HG03135 (cell line): ENCODE measurements around the gene SLC22A9.
"Not testable (repeated sequence)": the region's sequence is repeated elsewhere in the genome, so short reads cannot be mapped to it uniquely, and the experiment has no call there.

Experiments used
- ATAC-seq: cut with Tn5 transposase; IDR thresholded peaks from one replicate; pipeline ENCODE4 v1.9.1; 2021; ENCODE audit warnings: mild to moderate bottlenecking, moderate library complexity; ENCODE audit not compliant: unreplicated experiment

SLC22A9 gene

GRCh38 chr11:63369165-63369970 is at the start of gene SLC22A9:
TSS of gene SLC22A9 (plus strand) at chr11:63369785. CDS start at chr11:63370057, 272 bp downstream.
- no peak for ATAC-seq

DNA sequence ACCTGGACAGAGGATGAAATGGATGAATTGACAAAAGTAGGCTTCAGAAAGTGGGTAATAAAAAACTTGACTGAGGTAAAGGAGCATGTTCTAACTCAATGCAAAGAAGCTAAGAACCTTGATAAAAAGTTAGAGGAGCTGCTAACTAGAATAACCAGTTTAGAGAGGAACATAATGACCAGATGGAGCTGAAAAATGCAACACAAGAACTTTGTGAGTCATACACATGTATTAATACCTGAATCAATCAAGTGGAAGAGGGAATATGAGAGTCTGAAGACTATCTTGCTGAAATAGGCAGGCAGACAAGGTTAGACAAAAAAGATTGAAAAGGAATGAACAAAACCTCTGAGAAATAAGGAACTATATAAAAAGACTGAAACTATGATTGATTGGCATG is 47.9 kb upstream of the SLC22A9 start:
- no peak for ATAC-seq

DNA sequence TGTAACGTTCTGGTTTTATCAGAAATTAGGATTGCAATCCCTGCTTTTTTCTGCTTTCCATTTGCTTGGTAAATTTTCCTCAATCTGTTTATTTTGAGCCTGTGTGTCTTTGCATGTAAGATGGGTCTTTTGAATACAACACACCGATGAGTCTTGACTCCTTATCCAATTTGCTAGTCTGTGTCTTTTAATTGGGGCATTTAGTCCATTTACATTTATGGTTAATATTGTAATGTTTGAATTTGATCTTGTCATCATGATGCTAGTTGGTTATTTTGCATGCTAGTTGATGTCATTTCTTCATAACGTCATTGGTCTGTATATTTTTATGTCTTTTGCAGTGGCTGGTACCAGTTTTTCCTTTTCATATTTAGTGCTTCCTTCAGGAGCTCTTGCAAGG is 34.5 kb upstream of the SLC22A9 start:
- not testable (repeated sequence) for ATAC-seq

GRCh38 chr11:63337070-63337469 is 32.5 kb upstream of the SLC22A9 start:
- no peak for ATAC-seq

GRCh38 chr11:63343130-63343529 is 26.5 kb upstream of the SLC22A9 start:
- no peak for ATAC-seq

DNA sequence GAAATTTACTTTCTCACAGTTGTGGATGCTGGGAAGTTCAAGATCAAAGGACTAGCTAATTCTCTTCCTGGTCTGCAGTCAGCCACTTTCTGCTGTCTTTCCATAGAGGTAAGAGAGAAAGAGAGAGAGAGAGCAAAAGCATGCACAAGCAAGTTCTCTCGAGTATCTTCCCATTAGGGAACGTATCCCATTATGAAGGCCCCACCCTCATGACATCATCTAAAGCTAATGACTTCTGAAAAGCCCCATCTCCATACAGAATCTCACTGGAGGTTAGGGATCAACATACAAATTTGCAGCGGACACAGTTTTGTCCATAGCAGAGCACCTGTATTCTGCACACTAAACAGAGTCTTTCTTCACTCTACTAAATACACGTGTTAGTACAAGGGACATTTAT is 17.4 kb upstream of the SLC22A9 start:
- no peak for ATAC-seq

- no peak for ATAC-seq
These were observed 7.3 kb upstream of the SLC22A9 start for GRCh38 chr11:63362196-63362793.

- ATAC-seq: no peak
These were observed 495 bp downstream of the SLC22A9 start for GRCh38 chr11:63369971-63370588.

- no peak for ATAC-seq
These were observed 1.8 kb downstream of the SLC22A9 start for GRCh38 chr11:63371396-63371795.

- no peak for ATAC-seq
These were observed 5.8 kb downstream of the SLC22A9 start for GRCh38 chr11:63375434-63375833.

- no peak for ATAC-seq
These were observed 10.5 kb downstream of the SLC22A9 start for GRCh38 chr11:63380130-63380529.

- no peak for ATAC-seq
These were observed 26.1 kb downstream of the SLC22A9 start for GRCh38 chr11:63395697-63396096.

DNA sequence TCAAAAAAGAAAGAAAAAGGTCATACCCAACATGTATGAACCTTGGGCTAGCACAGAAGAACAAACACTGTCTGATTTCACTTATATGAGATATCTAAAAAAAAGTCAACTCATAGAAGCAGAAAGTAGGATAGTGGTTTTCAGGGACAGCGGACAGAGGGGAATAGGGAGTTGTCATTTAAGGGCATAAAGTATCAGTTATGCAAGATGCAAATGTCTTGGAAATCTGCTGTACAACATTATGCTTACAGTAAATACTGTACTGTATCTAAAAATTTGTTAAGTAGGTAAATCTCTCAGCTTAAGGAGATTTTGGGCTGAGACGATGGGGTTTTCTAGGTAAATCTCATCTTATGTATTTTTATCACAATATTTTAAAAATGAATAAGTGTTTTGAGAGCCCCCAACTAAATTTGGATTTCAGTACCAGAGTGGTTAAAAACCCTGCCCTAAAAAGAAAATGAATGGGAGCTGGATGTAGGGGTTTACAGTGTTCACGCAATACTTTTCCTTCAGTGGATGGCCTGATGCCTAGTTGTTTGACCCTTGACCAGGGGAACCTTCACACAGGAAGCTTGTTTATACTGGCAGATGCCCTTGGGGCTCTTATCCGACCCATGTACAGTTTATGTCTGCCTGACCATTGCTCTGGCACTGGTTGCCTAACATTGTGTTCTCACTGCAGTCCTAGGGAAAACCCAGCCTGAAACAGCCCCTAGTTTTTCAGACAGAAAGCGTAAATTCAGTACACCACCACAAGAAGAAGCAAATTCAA is 34.8 kb downstream of the SLC22A9 start:
- no peak for ATAC-seq

DNA sequence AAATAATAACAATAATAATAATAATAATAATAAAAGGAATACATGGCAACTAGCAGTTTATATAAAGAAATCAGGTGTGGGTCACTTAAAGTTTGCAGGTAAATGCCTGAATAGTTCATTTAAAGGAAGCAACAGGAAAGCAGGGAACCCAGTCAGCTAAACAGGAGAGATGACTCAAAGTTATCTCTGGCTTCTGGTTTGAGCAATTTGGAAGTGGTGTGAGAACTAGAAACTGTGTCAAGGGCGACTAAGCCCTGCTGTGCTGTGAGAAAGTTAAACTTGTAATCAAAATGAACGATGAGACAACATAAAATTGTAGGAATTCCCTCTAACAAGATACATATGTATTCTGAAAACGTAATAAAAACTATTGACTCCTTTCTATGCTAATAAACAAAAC is 35.5 kb downstream of the SLC22A9 start:
- no peak for ATAC-seq

DNA sequence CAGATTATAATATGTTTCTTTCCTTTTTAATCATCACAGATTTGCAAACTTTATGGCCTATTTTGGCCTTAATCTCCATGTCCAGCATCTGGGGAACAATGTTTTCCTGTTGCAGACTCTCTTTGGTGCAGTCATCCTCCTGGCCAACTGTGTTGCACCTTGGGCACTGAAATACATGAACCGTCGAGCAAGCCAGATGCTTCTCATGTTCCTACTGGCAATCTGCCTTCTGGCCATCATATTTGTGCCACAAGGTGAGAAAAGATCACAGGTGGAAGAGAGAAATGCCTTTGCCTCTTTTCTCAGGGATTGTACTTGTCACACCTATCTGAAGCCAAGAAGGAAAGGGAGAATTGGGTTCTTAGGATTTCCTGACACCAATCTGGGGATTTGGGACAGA is 36.9 kb downstream of the SLC22A9 start:
- no peak for ATAC-seq

GRCh38 chr11:63417174-63417852 is 47.7 kb downstream of the SLC22A9 start:
- no peak for ATAC-seq

GRCh38 chr11:63427971-63428508 is 58.5 kb downstream of the SLC22A9 start:
- ATAC-seq: no peak

DNA sequence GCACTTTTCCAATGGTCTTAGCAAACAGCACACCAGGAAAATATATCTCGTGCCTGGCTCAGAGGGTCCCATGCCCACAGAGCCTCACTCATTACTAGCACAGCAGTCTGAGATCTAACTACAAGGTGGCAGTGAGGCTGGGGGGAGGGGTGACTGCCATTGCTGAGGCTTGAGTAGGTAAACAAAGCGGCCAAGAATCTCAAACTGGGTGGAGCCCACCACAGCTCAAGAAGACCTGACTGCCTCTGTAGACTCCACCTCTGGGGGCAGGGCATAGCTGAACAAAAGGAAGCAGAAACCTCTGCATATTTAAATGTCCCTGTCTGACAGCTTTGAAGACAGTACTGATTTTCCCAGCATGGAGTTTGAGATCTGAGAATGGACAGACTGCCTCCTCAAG is 61.1 kb downstream of the SLC22A9 start:
- ATAC-seq: not testable (repeated sequence)

DNA sequence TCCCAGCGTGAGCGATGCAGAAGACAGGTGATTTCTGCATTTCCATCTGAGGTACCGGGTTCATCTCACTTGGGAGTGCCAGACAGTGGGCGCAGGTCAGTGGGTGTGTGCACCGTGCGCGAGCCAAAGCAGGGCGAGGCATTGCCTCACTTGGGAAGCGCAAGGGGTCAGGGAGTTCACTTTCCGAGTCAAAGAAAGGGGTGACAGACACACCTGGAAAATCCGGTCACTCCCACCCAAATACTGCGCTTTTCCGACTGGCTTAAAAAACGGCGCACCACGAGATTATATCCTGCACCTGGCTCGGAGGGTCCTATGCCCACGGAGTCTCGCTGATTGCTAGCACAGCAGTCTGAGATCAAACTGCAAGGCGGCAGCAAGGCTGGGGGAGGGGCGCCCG is 65.8 kb downstream of the SLC22A9 start:
- not testable (repeated sequence) for ATAC-seq

DNA sequence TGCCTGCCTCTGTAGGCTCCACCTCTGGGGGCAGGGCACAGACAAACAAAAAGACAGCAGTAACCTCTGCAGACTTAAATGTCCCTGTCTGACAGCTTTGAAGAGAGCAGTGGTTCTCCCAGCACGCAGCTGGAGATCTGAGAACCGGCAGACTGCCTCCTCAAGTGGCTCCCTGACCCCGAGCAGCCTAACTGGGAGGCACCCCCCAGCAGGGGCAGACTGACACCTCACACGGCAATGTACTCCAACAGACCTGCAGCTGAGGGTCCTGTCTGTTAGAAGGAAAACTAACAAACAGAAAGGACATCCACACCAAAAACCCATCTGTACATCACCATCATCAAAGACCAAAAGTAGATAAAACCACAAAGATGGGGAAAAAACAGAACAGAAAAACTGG is 66.2 kb downstream of the SLC22A9 start:
- ATAC-seq: not testable (repeated sequence)
